Ovary (tissue), 9 donors: Measurements from ENCODE around the gene SRGAP3. TPM values are rescaled to one million over a fixed set of nuclear protein-coding genes. Genes with fewer than 3 reads are reported as not detected.

ENCODE experiments used
- DNase-seq, 5 donors: peaks; one replicate each; pipeline ENCODE4 v3.0.0-alpha.2; 2019 to 2020
- H3K27ac ChIP-seq, 2 donors: fragments of 200-600 bp; one replicate each; pipeline versions ENCODE4 v1.5.1 to v1.8.0; 2019 to 2022
- H3K27me3 ChIP-seq: fragments of 200-600 bp; one replicate; pipeline ENCODE4 v1.8.0; 2022
- H3K36me3 ChIP-seq: fragments of 200-600 bp; sonication (generic); one replicate; pipeline ENCODE4 v1.5.1; 2019
- H3K4me1 ChIP-seq: one replicate; pipeline ENCODE4 v1.8.1; 2013; ENCODE audit warnings: mild to moderate bottlenecking, moderate library complexity; ENCODE audit not compliant: insufficient read depth
- H3K4me3 ChIP-seq: fragments of 200-600 bp; sonication (generic); one replicate; pipeline ENCODE4 v1.5.1; 2017
- H3K9me3 ChIP-seq, 2 donors: fragments of 200-600 bp in 1 of 2; sonication (generic) in 1 of 2; one replicate each; pipeline versions ENCODE4 v1.5.1 to v1.8.1; 2013 to 2019; ENCODE audit warnings: mild to moderate bottlenecking in 1 of 2, moderate library complexity in 1 of 2
- EP300 ChIP-seq: sonication (generic); formaldehyde crosslinking; IDR thresholded peaks from one replicate; pipeline ENCODE4 v1.6.1; 2017; ENCODE audit warnings: antibody characterized with exemption
- POLR2A ChIP-seq: fragments of 450-650 bp; IDR thresholded peaks from one replicate; pipeline ENCODE4 v1.6.1; 2017; ENCODE audit warnings: antibody characterized with exemption, mild to moderate bottlenecking, moderate library complexity
- WGBS, 3 donors: extraction: QIAGEN DNeasy Blood & Tissue Kit in 1 of 3; methylation state at CpG; one replicate each; pipeline versions ENCODE4 v1.1.5 to v1.1.7; 2013 to 2017; 5-methylcytosine and 5-hydroxymethylcytosine counted together
- intact Hi-C, 4 donors: fragments of 100-400 bp; cut with DNase I; formaldehyde crosslinking; loops; one replicate each; pipeline versions ENCODE4 v1.11.0 to v1.15.1; 2022 to 2023
- polyA plus RNA-seq, 2 donors: library from polyadenylated mRNA; stranded (reverse); fragments of 200-250 nt in 1 of 2; fragments of 350-450 nt in 1 of 2; fragmentation: Illumina TruSeq in 1 of 2; extraction: RNeasy Lipid Tissue Mini Kit (QIAGEN cat#74804) in 1 of 2; gene quantifications; one replicate each; pipeline ENCODE4 v1.2.3, GENCODE V29; 2013 to 2014
- total RNA-seq, 7 donors: library from RNA; depleted of rRNA in 2 of 7; stranded (reverse); fragments of >200 nt in 2 of 7; fragmentation: NEBNext Ultra II Directional in 3 of 7; extraction: Animal tissue kit (Norgen Biotek cat#: 25700) in 3 of 7; gene quantifications; one replicate each; pipeline versions ENCODE4 v1.1.0 to v1.2.4, GENCODE V29; 2016 to 2023
- TF ChIP-seq, protein P1 (sequence below), 3 donors: fragments of 450-650 bp in 2 of 3; fragments of 200-600 bp in 1 of 3; IDR thresholded peaks; one replicate each; pipeline versions ENCODE4 v1.5.1 to v1.8.0; 2016 to 2022; ENCODE audit warnings: antibody characterized with exemption in 3 of 3, mild to moderate bottlenecking in 1 of 3
- donor health status: DM: no; HTN: no; CAD: no; lungs with moderate emphysema.
- donor health status: DM: no; HTN: no; CAD: no.
- donor health status: Bipolar disorder and iron deficiency.
- donor health status: DM: yes; HTN: yes; CAD: no.
- donor health status: DM: no; HTN: no; CAD: no.
- donor health status: DM: yes; HTN: yes; CAD: no.

The SRGAP3 gene
- total and polyA plus RNA-seq, 9 donors, result 2.1 to 36.8 (median 13.1) TPM

- Histone ChIP-seq H3K4me3 (no peak overlapping the region), H3K4me1 (no peaks in the 10 kb centered on the region), H3K9me3 (no peaks in the 10 kb centered on the region), H3K36me3 (no peaks in the 10 kb centered on the region), H3K27me3 (no peaks in the 10 kb centered on the region), H3K27ac (no peak overlapping the region)
- WGBS, 3 donors, result 53 to 63% (median 63%) methylated on average over 6 of the region's 6 CpGs
- TF ChIP-seq EP300 (no peak), POLR2A (no peak)
- TF ChIP-seq, protein P1, sequence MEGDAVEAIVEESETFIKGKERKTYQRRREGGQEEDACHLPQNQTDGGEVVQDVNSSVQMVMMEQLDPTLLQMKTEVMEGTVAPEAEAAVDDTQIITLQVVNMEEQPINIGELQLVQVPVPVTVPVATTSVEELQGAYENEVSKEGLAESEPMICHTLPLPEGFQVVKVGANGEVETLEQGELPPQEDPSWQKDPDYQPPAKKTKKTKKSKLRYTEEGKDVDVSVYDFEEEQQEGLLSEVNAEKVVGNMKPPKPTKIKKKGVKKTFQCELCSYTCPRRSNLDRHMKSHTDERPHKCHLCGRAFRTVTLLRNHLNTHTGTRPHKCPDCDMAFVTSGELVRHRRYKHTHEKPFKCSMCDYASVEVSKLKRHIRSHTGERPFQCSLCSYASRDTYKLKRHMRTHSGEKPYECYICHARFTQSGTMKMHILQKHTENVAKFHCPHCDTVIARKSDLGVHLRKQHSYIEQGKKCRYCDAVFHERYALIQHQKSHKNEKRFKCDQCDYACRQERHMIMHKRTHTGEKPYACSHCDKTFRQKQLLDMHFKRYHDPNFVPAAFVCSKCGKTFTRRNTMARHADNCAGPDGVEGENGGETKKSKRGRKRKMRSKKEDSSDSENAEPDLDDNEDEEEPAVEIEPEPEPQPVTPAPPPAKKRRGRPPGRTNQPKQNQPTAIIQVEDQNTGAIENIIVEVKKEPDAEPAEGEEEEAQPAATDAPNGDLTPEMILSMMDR (IDR thresholded peaks at IDR 0.05), result no peak
- no peak for DNase-seq
- intact Hi-C loops, result no loop called here
Measured at GRCh38 chr3:9180764-9181117, 68.7 kb downstream of the SRGAP3 start.

DNA sequence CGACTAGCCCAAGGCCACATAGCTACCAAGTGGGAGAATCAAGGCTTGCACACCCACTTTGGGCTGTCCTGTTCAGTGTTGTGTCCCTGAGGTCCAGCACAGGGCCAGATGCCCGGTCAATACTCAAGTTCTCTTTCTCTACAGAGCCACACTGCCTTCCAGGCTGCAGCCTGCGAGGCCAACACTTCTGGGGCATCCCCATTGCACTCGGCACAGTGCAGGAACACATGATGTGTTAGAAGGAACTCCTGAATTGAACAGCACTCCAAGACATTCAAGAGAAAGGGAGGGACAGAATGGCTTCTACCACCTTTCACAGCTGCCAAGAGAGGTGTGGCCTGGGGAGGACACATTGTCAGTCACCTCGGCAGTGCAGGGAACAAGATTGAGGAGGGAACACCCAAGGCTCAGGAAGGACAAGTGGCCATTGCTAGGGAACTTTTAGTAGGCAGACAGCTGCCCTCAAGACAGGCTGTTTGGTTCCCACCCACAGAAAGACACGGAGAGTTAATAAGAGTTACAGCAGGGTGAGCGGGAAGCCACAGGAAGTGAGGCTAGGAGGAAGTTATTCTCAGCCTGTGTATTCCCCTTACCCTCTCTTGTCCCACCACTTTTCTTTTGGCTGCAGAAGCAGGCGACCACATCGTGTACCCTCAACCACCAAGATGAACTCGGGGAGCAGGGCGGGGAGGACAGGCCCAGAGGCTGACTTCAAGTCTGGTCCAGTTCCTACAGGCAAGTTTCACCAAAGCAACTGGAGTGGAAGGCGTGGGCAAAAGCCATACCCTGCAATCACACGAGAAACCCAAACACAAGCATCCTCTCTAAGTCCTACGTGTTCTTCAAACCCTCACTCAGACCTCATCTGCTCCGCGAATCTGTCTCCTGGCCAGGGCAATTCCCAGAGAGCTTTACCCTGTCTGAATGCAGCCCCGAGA lies 69.4 kb downstream of the SRGAP3 start:
- H3K36me3 ChIP-seq, result no peaks in the 10 kb centered on the region
- TF ChIP-seq POLR2A (no peak), EP300 (no peak)
- TF ChIP-seq, protein P1 (IDR thresholded peaks at IDR 0.05), result no peak
- H3K27me3 ChIP-seq, result no peaks in the 10 kb centered on the region
- H3K4me3 ChIP-seq, result no peak overlapping the region
- 84 to 87% (median 86%) methylated on average over 17 of the region's 17 CpGs for WGBS, 3 donors
- no peaks in the 10 kb centered on the region for H3K4me1 ChIP-seq
- intact Hi-C loops, result no loop called here
- no peak for DNase-seq
- no peaks in the 10 kb centered on the region for H3K9me3 ChIP-seq
- no peak overlapping the region for H3K27ac ChIP-seq

- no peaks in the 10 kb centered on the region for H3K27me3 ChIP-seq
- intact Hi-C loops, result no loop called here
- 79 to 90% (median 83%) methylated on average over 6 of the region's 6 CpGs for WGBS, 3 donors
Measured at GRCh38 chr3:9178697-9179096, 70.7 kb downstream of the SRGAP3 start.

DNA sequence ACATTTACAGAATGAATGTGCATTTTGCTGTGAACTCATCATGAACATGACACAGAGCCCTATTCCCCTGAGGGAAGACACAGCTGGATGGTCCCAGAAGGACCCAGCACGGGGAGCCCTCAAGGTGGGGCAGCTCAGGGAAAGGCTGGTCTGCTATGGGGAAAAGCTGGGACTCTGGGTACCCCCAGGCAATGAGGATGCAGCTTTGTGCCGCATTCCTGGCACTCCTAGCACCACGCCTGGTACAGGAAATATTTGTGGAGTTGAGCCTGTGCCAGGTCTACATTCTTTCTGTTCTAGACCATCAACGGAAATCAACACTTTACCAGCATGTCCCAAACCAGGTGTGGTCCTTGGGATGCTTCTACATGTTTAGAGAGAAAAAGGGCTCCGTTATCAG lies 74.0 kb downstream of the SRGAP3 start:
- WGBS, 3 donors, result 75 to 85% (median 81%) methylated on average over 5 of the region's 5 CpGs
- no peaks in the 10 kb centered on the region for H3K27me3 ChIP-seq

More at GRCh38 chr3:9178697-9179096, 70.7 kb downstream of the SRGAP3 start:
- H3K9me3 ChIP-seq, result no peaks in the 10 kb centered on the region
- H3K27ac ChIP-seq, result no peak overlapping the region
- H3K4me1 ChIP-seq, result no peaks in the 10 kb centered on the region
- no peak for DNase-seq
- H3K4me3 ChIP-seq, result no peak overlapping the region
- H3K36me3 ChIP-seq, result no peaks in the 10 kb centered on the region
- TF ChIP-seq EP300, result no peak
- TF ChIP-seq POLR2A, result no peak
- TF ChIP-seq, protein P1 (IDR thresholded peaks at IDR 0.05), result no peak

More for the DNA sequence above, 74.0 kb downstream of the SRGAP3 start:
- TF ChIP-seq EP300 (no peak), POLR2A (no peak)
- TF ChIP-seq, protein P1 (IDR thresholded peaks at IDR 0.05), result no peak
- intact Hi-C loops, result no loop called here
- no peak overlapping the region for H3K4me3 ChIP-seq
- peaks cover 6% of the 10 kb centered on the region for H3K4me1 ChIP-seq
- no peaks in the 10 kb centered on the region for H3K36me3 ChIP-seq
- no peak overlapping the region for H3K27ac ChIP-seq
- no peak for DNase-seq
- no peaks in the 10 kb centered on the region for H3K9me3 ChIP-seq
